Measurements from ENCODE around the gene SGMS2.

GRCh38 chr4:107931775-107932321 is 107.1 kb downstream of the SGMS2 start:
- 0 out of 2 replicates have a peak, but pooled peaks have one; percentile 9 for TF ChIP-seq CTCF (IDR thresholded peaks at IDR 0.05)
- TF ChIP-seq ZFX (IDR thresholded peaks at IDR 0.05; ENCODE audit: borderline replicate concordance), result no peak
